Activated CD4-positive, alpha-beta T cell treated with anti-CD3 and anti-CD28 coated beads, Interleukin-2, amount 10 ng/mL, durations not matched to agents 24 days and 14 days (primary cell): ENCODE measurements around the gene ACSM2A. TPM values are rescaled to one million over a fixed set of nuclear protein-coding genes. Genes with fewer than 3 reads are reported as not detected.
"Not testable (repeated sequence)": the region's sequence is repeated elsewhere in the genome, so short reads cannot be mapped to it uniquely, and the experiment has no call there.

ENCODE experiments used
- DNase-seq: peaks from one replicate; pipeline ENCODE4 v3.0.0; 2022
- H3K27ac Mint-ChIP-seq: one replicate; pipeline ENCODE4 v1.8.0; 2022; ENCODE audit warnings: mild to moderate bottlenecking, mixed read lengths
- H3K27me3 Mint-ChIP-seq: one replicate; pipeline ENCODE4 v1.8.0; 2022; ENCODE audit warnings: mixed read lengths
- H3K36me3 Mint-ChIP-seq: one replicate; pipeline ENCODE4 v1.8.0; 2022; ENCODE audit warnings: low read depth, mild to moderate bottlenecking, mixed read lengths
- H3K4me1 Mint-ChIP-seq: one replicate; pipeline ENCODE4 v1.8.0; 2021; ENCODE audit warnings: mixed read lengths
- H3K4me3 Mint-ChIP-seq: one replicate; pipeline ENCODE4 v1.8.0; 2022; ENCODE audit warnings: mild to moderate bottlenecking, moderate library complexity, mixed read lengths
- H3K9me3 Mint-ChIP-seq: one replicate; pipeline ENCODE4 v1.8.0; 2021; ENCODE audit warnings: mixed read lengths
- intact Hi-C: fragments of 100-400 bp; cut with micrococcal nuclease; formaldehyde crosslinking; loops from one replicate; pipeline ENCODE4 v1.15.1; 2023
- total RNA-seq: library from RNA; stranded (reverse); gene quantifications from 2 replicates; pipeline ENCODE4 v1.2.3, GENCODE V29; 2022

Gene ACSM2A
- total RNA-seq, 1 donor from 2014 or later, result not detected

DNA sequence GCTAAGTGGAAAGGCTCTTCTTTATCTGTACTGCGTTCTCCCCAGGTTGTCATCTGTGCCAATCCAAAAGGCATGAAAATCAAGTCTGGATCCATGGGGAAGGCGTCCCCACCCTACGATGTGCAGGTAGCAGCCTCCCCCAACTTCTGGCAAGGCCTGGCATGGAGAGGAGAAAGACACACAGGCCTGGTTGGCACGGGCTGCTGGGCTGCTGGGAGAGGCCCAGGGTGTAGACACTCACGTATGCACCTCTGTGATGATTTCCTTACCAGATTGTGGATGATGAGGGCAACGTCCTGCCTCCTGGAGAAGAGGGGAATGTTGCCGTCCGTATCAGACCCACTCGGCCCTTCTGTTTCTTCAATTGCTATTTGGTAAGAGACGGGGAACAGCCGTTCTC, 20.4 kb upstream of the ACSM2A start:
- Mint-ChIP-seq H3K36me3 (no peaks in the 10 kb centered on the region), H3K9me3 (no peaks in the 10 kb centered on the region), H3K27ac (no peak overlapping the region), H3K4me1 (no peaks in the 10 kb centered on the region), H3K27me3 (peaks cover 2% of the 10 kb centered on the region), H3K4me3 (no peak overlapping the region)
- intact Hi-C loops, result no loop called here
- DNase-seq, result no peak

- intact Hi-C loops, H3K4me1 Mint-ChIP-seq, H3K4me3 Mint-ChIP-seq, H3K27ac Mint-ChIP-seq, H3K27me3 Mint-ChIP-seq, DNase-seq, H3K9me3 Mint-ChIP-seq, H3K36me3 Mint-ChIP-seq: not testable (repeated sequence)
Observed at GRCh38 chr16:20438950-20439349, 12.4 kb upstream of the ACSM2A start.

- intact Hi-C loops, DNase-seq, H3K9me3 Mint-ChIP-seq, H3K4me3 Mint-ChIP-seq, H3K4me1 Mint-ChIP-seq, H3K36me3 Mint-ChIP-seq, H3K27ac Mint-ChIP-seq, H3K27me3 Mint-ChIP-seq: not testable (repeated sequence)
Observed at GRCh38 chr16:20439820-20440231, 11.5 kb upstream of the ACSM2A start.

DNA sequence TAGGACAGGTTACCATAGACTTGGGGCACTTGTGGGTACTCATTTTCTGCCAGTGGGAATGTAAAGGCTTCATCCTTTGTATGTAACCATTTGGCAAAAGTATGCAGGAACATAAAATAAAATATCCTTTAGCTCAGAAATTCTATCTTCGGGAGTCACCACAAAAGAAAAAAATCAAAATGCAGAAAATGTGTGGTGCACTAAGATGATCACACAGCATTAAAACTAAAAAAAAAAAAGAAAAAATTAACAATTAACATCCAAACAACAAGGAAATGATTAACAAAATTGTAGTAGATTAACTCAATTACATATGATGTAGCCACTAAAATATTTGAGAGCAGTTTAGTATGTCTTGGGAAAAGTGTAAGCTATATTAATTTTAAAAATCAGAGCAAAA, 10.6 kb upstream of the ACSM2A start:
- DNase-seq, H3K27me3 Mint-ChIP-seq, H3K27ac Mint-ChIP-seq, H3K9me3 Mint-ChIP-seq, H3K36me3 Mint-ChIP-seq, H3K4me1 Mint-ChIP-seq, intact Hi-C loops, H3K4me3 Mint-ChIP-seq: not testable (repeated sequence)

- intact Hi-C loops, result no loop called here
- no peaks in the 10 kb centered on the region for H3K27me3 Mint-ChIP-seq
- no peaks in the 10 kb centered on the region for H3K36me3 Mint-ChIP-seq
- H3K4me1 Mint-ChIP-seq, result no peaks in the 10 kb centered on the region
- no peak overlapping the region for H3K4me3 Mint-ChIP-seq
- no peaks in the 10 kb centered on the region for H3K9me3 Mint-ChIP-seq
- H3K27ac Mint-ChIP-seq, result no peak overlapping the region
- DNase-seq, result no peak
Observed at GRCh38 chr16:20441191-20441590, 10.1 kb upstream of the ACSM2A start.

DNA sequence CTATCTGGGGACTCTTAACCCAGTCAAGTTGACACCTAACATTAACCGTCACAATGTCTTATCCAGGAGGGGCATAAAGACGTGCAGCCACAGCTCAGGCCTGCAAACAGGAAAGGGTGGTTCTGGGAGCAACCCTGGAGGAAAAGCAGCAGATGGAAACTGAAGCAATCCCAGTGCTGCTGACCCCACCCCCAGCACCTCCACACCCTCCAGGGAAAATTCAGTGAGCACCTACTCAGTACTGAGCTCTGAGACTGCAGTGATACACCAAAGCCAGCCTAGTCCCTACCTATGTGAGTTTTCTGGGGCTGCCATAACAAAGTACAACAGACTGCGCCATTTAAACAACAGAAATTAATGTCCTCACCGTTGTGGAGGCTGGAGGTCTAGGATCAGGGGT, 9.5 kb upstream of the ACSM2A start:
- H3K36me3 Mint-ChIP-seq, H3K4me3 Mint-ChIP-seq, H3K27ac Mint-ChIP-seq, DNase-seq, H3K4me1 Mint-ChIP-seq, H3K9me3 Mint-ChIP-seq, intact Hi-C loops, H3K27me3 Mint-ChIP-seq: not testable (repeated sequence)

DNA sequence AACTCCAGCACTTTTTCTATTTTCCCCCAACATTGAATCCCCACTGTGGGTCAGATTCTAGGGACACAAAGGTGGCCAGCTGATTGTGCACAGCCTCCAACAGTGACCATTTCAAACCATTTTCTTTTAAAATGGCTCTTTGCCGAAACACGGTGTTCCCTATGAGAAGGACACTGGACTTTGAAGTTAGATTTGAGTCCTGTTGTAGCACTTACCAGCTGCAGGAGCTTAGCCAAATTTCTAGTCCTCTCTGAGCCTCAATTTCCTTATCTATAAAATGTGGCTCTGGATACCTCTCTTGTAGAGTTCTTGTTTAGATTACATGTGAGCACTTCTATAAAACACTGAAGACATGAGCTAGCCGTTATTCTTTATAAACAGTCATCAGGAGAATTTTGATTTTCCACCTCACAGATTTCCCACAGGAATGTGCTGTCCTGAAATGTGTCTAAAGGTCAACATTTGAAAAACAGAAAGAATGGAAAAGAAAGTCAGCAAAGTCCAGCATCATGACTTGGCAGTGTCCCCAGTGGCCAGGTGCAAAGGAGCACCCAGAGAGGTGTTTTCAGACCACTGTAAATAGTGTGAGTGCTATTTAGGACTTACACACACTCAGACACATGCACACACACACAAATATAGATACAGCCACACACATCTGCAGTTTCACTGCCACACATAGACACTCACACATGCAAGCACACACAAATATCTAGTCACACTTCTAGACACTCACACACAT, 4.5 kb upstream of the ACSM2A start:
- H3K27me3 Mint-ChIP-seq, H3K27ac Mint-ChIP-seq, intact Hi-C loops, H3K4me1 Mint-ChIP-seq, DNase-seq, H3K9me3 Mint-ChIP-seq, H3K4me3 Mint-ChIP-seq, H3K36me3 Mint-ChIP-seq: not testable (repeated sequence)

DNA sequence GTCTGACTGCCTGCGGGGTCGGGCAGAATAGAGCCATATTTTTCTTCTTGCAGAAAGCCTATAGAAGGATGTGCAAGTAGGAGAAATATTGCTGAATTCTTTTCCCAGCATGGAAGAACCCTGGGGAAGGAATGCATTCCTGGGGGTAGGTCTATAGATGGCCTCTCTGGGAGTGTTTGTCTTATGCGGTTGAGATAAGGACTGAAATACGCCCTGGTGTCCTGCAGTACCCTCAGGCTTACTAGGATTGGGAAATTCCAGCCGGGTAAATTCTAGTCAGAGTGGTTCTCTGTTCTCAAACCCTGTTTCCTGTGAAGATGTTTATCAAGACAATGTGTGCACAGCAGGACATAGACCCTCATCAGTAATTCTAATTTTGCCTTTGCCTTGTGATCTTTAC, 2.3 kb downstream of the ACSM2A start:
- intact Hi-C loops, DNase-seq, H3K27me3 Mint-ChIP-seq, H3K36me3 Mint-ChIP-seq, H3K9me3 Mint-ChIP-seq, H3K4me3 Mint-ChIP-seq, H3K4me1 Mint-ChIP-seq, H3K27ac Mint-ChIP-seq: not testable (repeated sequence)

DNA sequence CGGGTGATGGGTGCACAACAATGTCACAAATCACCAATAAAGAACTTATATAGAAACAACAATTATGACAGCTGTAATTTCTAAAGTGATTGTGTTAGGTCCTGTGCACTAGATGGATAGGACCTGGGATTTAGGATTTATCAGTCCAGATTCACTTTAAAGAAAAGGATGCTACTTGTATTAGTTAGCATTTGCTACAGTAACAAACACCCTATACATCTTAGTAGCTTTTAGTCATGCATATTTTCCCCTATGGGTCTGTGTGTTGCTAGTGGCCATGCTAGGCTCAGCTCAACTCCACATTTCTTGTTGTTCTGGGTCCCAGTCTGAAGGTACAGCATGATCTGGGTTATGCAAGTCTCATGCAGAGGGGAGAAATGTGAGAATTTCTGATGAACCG, 7.9 kb downstream of the ACSM2A start:
- H3K36me3 Mint-ChIP-seq, intact Hi-C loops, H3K27ac Mint-ChIP-seq, DNase-seq, H3K9me3 Mint-ChIP-seq, H3K27me3 Mint-ChIP-seq, H3K4me3 Mint-ChIP-seq, H3K4me1 Mint-ChIP-seq: not testable (repeated sequence)

DNA sequence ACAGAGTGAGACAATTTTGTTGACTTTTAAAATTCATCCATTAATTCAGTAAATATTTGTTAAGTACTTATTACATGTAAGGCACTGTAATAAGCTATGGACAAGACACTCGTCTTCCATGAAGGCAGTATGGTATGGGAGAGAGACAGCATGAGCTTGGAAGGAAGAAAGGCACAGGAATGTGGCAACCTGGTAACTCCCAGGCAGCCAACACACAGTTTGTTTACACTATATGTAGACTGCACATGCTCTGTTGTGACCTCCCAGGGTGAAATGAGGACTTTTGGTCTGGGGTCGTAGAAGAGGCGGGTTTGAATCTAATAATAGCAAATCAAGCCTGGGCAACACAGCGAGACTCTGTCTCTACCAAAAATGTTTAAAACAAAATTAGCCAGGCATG, 9.0 kb downstream of the ACSM2A start:
- H3K4me3 Mint-ChIP-seq, DNase-seq, H3K36me3 Mint-ChIP-seq, H3K9me3 Mint-ChIP-seq, intact Hi-C loops, H3K27me3 Mint-ChIP-seq, H3K27ac Mint-ChIP-seq, H3K4me1 Mint-ChIP-seq: not testable (repeated sequence)

GRCh38 chr16:20468954-20469353, 17.6 kb downstream of the ACSM2A start:
- H3K36me3 Mint-ChIP-seq, intact Hi-C loops, H3K4me1 Mint-ChIP-seq, DNase-seq, H3K27me3 Mint-ChIP-seq, H3K4me3 Mint-ChIP-seq, H3K9me3 Mint-ChIP-seq, H3K27ac Mint-ChIP-seq: not testable (repeated sequence)

GRCh38 chr16:20469930-20470329, 18.6 kb downstream of the ACSM2A start:
- intact Hi-C loops, H3K9me3 Mint-ChIP-seq, H3K4me3 Mint-ChIP-seq, H3K27me3 Mint-ChIP-seq, DNase-seq, H3K27ac Mint-ChIP-seq, H3K36me3 Mint-ChIP-seq, H3K4me1 Mint-ChIP-seq: not testable (repeated sequence)

- DNase-seq, H3K9me3 Mint-ChIP-seq, H3K27ac Mint-ChIP-seq, H3K4me1 Mint-ChIP-seq, intact Hi-C loops, H3K36me3 Mint-ChIP-seq, H3K4me3 Mint-ChIP-seq, H3K27me3 Mint-ChIP-seq: not testable (repeated sequence)
Observed at GRCh38 chr16:20470732-20471131, 19.4 kb downstream of the ACSM2A start.

DNA sequence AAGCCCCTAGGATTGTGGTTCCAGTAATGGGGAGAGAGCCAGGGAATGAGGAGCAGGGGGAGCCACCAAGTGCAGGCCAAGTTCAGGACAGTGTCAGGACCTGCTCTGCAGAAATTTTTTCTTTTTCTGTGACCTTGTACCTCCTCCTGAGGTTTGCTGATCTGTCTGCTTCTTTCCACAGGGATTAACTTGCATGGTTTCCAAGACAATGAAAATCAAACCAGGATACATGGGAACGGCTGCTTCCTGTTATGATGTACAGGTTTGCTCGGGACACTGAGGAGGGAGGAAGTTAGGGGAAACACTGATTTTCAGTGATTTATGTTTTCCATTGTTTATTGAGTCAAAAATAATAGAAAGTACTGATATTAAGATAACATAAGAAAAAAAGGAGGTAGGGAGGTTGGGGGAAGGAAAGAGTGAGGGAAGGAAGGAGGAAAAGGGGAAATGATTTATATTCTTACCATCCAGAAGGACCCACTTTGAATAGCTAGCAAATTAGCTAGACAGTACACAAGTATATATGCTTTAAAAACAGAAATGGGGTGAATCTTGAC, 25.9 kb downstream of the ACSM2A start:
- H3K36me3 Mint-ChIP-seq, H3K4me3 Mint-ChIP-seq, H3K4me1 Mint-ChIP-seq, intact Hi-C loops, H3K27me3 Mint-ChIP-seq, H3K27ac Mint-ChIP-seq, H3K9me3 Mint-ChIP-seq, DNase-seq: not testable (repeated sequence)

DNA sequence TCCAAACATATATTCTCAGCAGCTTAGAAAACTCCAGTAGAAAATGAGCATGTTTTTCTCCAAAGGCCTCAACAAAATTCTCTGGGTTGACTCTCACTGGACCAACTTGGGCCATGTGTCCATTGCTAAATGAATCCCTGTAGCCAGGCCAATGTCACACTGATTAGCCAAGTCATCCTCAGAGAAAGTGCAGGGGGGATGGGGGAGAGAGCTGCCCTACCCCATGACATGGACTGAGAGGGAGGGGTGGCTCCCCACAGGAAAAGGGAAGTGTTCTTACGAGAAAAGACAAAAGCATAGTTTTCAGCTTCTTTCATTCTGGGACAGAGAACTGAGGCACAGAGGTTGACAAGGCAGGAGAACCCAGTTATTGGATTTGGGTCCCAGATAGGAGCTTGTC, 32.7 kb downstream of the ACSM2A start:
- H3K36me3 Mint-ChIP-seq, intact Hi-C loops, DNase-seq, H3K27ac Mint-ChIP-seq, H3K9me3 Mint-ChIP-seq, H3K4me3 Mint-ChIP-seq, H3K27me3 Mint-ChIP-seq, H3K4me1 Mint-ChIP-seq: not testable (repeated sequence)
